Muscle layer of duodenum (tissue), 2 donors: Measurements from ENCODE around the gene PHLDA2.

Experiments used
- H3K27ac ChIP-seq: one replicate; pipeline ENCODE4 v1.7.0; 2013; ENCODE audit warnings: mild to moderate bottlenecking, low read length
- H3K27me3 ChIP-seq: one replicate; pipeline ENCODE4 v1.7.0; 2013; ENCODE audit warnings: low read depth, mild to moderate bottlenecking, control low read depth, low read length
- H3K36me3 ChIP-seq, 2 donors: one replicate each; pipeline ENCODE4 v1.7.0; 2013; ENCODE audit warnings: low read length in 2 of 2, control low read depth in 1 of 2, mild to moderate bottlenecking in 1 of 2; ENCODE audit not compliant: insufficient read depth in 2 of 2, control insufficient read depth in 1 of 2
- H3K4me1 ChIP-seq, 2 donors: one replicate each; pipeline ENCODE4 v1.7.0; 2013; ENCODE audit warnings: low read length in 2 of 2, mild to moderate bottlenecking in 2 of 2, control low read depth in 1 of 2, moderate library complexity in 1 of 2; ENCODE audit not compliant: insufficient read depth in 2 of 2, control insufficient read depth in 1 of 2
- H3K4me3 ChIP-seq, 2 donors: one replicate each; pipeline ENCODE4 v1.7.0; 2013; ENCODE audit warnings: low read length in 2 of 2, low read depth in 1 of 2, mild to moderate bottlenecking in 1 of 2
- H3K9me3 ChIP-seq, 2 donors: one replicate each; pipeline ENCODE4 v1.7.0; 2013; ENCODE audit warnings: low read length in 2 of 2, control low read depth in 1 of 2, mild to moderate bottlenecking in 1 of 2; ENCODE audit not compliant: control insufficient read depth in 1 of 2
- donor health status: healthy.

The PHLDA2 gene

DNA sequence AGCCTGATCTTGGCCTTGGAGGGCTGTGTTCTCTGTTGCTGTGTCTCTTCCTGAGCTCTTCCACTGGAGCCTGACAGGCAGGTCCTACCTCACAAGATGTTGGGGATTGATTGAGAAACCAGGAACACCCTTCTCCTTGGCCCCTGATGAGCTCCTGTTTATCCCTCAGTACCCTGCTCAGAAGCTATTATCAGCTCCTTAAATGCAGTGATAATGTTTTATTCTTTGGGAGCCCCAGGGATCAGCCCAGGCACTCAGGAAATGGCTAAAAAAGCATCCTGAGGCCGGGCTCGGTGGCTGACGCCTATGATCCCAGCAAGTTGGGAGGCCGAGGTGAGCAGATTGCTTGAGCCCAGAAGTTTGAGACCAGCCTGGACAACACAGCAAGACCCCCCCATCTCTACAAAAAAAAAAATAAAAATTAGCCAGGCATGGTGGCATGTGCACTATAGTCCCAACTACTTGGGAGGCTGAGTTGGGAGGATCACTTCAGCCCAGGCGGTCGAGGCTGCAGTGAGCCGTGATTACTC, 4.9 kb upstream of the PHLDA2 start:
- Histone ChIP-seq H3K36me3 (no peaks in the 10 kb centered on the region), H3K27me3 (no peaks in the 10 kb centered on the region), H3K27ac (no peak overlapping the region), H3K9me3 (peaks cover 0 to 8% of the 10 kb centered on the region in 2 donors), H3K4me1 (peaks cover 0 to 13% of the 10 kb centered on the region in 2 donors), H3K4me3 (no peak overlapping the region)

DNA sequence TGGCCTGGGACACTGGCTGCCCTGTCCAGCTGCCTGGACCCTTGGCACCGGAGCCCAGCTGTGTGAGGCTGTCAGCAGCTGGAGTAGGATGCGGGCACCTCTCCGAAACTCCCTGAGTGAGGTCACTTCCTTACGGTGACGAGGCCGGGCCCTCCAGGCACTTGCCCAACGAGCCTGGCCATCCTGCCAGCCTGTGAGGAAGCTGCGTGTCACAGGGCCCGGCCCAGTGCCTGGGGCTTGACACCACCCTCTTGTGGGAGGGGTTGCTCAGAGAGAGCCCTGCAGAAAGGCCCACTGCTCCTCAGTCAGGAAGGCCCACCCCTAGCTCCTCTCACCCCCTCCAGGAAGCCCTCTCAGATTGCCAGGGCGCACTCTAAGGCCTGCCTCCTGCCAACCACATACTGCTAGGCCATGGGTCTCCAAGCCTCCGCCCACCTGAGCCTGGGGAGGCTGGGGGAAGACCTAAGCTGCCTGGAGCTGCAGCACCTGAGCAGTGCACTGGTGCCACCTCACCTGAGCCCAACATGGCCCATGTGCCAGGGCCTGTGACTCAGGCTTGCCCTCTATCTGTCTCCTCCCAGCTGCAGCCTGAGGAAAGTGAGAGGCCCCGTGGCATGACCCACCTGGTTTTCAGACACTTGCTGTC, 4.3 kb upstream of the PHLDA2 start:
- no peaks in the 10 kb centered on the region for H3K36me3 ChIP-seq
- no peak overlapping the region for H3K4me3 ChIP-seq
- no peaks in the 10 kb centered on the region for H3K27me3 ChIP-seq
- H3K9me3 ChIP-seq: peaks cover 0 to 5% of the 10 kb centered on the region in 2 donors
- peaks cover 0 to 19% of the 10 kb centered on the region in 2 donors for H3K4me1 ChIP-seq
- no peak overlapping the region for H3K27ac ChIP-seq

DNA sequence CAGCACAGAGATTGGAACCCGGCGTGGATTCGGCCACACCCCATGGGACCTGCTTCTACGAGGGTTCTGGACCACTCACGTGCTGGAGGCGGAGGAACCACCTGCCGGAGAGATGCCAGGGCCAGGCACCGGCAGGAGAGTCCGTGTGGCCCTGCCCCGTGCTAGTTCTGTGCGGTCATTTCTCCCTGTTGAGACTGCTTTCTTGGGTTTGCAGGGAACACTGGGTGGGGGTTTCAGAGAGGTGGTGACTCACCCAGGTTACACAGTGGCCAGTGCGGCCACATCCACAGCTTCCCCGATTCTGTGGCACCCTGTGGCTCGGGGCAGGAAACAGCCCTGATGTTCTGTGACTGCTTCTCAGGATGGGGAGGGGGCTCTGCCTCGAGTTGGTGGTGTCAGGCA, 3.6 kb upstream of the PHLDA2 start:
- peaks cover 0 to 25% of the 10 kb centered on the region in 2 donors for H3K4me1 ChIP-seq
- no peak overlapping the region for H3K4me3 ChIP-seq
- no peak overlapping the region for H3K27ac ChIP-seq

DNA sequence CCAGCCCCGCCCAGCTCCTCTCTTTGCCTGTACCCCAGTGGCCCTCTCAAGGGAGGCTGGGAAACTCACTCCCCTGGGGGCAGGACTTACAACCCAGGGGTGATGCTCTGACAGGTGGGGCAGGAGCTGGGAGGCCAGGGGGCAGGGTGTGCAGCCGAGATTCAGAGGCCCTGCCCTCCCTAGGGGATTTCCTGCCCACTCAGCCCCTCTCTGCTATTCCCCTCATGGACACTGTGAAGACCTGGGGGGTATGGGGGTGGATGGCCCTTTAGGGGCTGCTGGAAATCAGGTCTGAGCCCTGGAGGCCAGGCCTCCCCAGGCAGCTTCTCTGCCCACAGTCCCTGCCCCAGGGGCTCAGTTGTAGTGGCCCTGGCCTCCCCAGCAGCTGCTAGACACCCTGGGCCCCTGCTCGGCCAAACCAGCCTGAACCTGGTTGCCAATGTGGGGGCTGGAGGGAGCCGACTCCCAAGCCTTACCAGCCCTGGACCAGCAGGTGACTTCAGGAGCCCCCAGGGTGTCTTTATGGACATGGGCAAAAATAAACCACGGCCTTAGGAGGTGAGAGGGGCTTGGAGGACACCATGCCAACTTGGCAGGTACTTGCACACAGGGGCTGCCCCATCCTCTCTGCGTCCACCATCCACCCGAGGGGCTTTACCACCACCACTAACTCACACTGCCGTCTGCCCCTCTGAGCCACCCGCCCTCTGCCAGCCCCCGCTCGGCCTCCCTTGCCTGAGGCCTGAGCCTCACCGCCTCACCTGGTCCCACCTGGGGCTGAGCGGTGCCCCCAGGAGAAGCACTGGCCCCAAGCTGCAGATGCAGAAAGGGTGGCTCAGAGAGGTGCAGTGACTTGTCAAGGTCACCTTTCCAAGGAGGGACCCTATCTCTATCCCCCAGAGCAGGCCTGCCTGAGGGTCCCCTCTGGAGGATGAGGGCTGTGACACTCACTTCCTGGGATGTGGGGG, 2.8 kb upstream of the PHLDA2 start:
- no peaks in the 10 kb centered on the region for H3K9me3 ChIP-seq
- H3K36me3 ChIP-seq: no peaks in the 10 kb centered on the region
- H3K4me3 ChIP-seq: no peak overlapping the region
- peaks cover 0 to 25% of the 10 kb centered on the region in 2 donors for H3K4me1 ChIP-seq
- H3K27ac ChIP-seq: no peak overlapping the region
- no peaks in the 10 kb centered on the region for H3K27me3 ChIP-seq

More for the DNA sequence above, 3.6 kb upstream of the PHLDA2 start:
- H3K9me3 ChIP-seq: peaks cover 0 to 4% of the 10 kb centered on the region in 2 donors
- H3K27me3 ChIP-seq: no peaks in the 10 kb centered on the region
- no peaks in the 10 kb centered on the region for H3K36me3 ChIP-seq

DNA sequence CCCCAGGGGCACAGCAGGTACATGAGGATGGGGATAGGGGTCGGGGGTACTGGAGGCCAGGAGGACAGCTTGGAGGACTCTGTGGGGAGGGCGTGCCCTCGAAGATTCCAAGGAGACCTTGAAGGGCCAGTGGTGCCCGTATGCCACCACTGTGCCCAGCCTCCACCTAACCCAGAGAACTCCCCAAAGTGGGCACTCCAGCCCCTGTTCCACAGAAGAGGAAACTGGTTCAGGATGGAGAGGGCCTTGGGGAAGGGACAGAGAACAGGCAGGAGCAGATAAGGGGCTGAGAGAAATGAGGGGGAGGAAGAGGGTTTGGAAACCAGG, 2.2 kb upstream of the PHLDA2 start:
- Histone ChIP-seq H3K4me3 (no peak overlapping the region), H3K4me1 (peaks cover 0 to 25% of the 10 kb centered on the region in 2 donors), H3K27me3 (no peaks in the 10 kb centered on the region), H3K9me3 (no peaks in the 10 kb centered on the region), H3K27ac (no peak overlapping the region), H3K36me3 (no peaks in the 10 kb centered on the region)

DNA sequence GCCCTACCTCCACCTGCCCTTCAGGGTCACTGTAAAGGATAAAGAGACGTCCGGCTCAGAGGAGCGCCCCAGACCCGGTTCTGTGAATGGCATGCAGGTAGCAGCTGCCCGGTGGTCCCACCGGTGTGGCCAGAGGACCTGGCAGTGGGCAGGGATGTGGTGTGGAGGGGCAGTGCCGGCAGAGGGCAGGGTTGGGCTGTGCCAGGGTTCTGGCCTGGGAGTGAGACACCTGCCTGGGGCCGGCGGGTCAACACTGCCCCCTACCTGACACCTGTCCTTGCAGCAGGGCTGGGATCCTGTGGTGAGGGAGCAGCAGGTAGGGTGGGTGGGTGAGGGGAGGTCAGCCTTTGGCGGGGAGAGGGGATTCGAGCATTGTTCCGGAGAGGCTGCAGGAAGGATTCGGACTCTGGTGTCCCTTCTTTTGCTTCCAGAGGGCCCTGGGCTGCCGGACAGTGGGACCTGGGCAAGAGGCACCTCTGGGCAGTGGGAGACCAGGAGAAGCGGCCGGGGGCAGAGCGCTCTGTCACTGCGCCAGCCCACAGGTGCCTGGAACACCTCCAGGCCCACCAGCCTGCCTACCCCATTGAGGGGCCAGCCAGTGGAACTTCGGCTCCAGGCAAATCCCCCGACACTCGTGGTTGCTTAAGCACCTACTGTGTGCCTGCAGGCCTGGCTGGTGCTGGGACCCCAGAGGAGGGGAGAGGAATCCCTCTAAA, 1.6 kb upstream of the PHLDA2 start:
- Histone ChIP-seq H3K36me3 (no peaks in the 10 kb centered on the region), H3K27me3 (no peaks in the 10 kb centered on the region), H3K4me1 (peaks cover 0 to 25% of the 10 kb centered on the region in 2 donors), H3K4me3 (peak overlapping the region; percentile 47 to 52), H3K27ac (peak overlapping the region; percentile 86), H3K9me3 (no peaks in the 10 kb centered on the region)

DNA sequence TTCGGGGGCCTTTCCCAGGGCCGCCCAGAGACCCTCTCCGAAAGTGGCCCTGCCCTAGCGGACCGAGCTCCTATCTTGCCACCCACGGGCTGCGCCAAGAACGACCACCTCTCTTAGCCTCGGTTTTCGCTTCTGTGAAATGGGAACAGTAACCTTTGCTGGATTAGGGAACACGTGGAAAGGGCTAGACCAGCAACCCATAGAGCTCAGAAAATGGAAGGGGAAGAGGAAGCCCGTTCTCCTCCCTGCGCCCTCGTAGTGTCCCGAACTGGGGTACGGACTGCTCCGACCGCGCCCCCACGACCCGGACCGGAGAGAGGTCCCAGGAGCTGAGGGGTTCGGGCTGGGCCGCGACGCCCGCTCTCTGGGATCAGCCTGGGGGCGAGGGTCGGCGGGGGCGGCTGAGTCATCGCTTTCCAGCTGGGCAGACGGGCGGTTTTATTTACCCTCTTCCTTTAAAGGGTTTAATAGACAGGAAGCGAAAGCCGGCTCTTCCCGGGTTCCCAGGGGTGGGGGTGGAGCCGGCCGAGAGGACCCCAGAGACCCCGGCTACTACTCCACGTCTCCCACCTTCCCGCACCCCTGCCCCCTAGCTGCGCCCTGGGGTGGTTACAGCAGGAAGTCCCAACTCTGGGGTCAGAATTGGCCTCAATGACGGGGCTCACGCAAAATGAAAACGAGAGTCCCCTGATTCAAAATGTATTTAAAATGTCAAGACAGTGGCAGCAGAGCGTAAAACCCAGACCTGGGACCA, 907 bp upstream of the PHLDA2 start:
- Histone ChIP-seq H3K9me3 (no peaks in the 10 kb centered on the region), H3K27me3 (no peaks in the 10 kb centered on the region), H3K27ac (peak overlapping the region; percentile 86)

DNA sequence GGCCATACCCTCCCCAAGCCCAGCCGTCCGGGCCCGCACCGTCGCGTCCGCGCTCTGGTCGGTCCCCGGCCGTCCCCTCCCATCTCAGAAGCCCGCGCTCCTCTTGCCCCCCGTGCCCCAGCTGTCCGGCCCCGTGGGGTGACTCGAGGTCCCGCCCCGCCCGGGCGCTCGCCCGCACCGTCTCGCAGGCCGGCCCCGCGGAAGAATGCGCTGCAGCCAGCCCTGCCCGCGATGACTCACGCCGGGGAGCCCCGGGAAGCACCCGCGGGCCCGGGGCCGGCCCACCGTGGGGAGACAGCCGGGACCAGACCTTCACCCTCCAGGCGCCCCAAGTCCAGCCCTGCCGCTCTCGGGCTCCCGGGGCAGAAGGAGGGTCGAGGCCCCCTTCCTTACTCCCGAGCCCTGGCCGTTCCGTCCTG, 320 bp upstream of the PHLDA2 start:
- Histone ChIP-seq H3K27me3 (no peaks in the 10 kb centered on the region), H3K9me3 (no peaks in the 10 kb centered on the region), H3K4me1 (peaks cover 0 to 25% of the 10 kb centered on the region in 2 donors), H3K36me3 (no peaks in the 10 kb centered on the region), H3K27ac (peak overlapping the region; percentile 67), H3K4me3 (peak overlapping the region; percentile 47 to 52)

More for the DNA sequence above, 907 bp upstream of the PHLDA2 start:
- H3K4me1 ChIP-seq: peaks cover 0 to 25% of the 10 kb centered on the region in 2 donors
- H3K36me3 ChIP-seq: no peaks in the 10 kb centered on the region
- H3K4me3 ChIP-seq: peak overlapping the region; percentile 47 to 52

DNA sequence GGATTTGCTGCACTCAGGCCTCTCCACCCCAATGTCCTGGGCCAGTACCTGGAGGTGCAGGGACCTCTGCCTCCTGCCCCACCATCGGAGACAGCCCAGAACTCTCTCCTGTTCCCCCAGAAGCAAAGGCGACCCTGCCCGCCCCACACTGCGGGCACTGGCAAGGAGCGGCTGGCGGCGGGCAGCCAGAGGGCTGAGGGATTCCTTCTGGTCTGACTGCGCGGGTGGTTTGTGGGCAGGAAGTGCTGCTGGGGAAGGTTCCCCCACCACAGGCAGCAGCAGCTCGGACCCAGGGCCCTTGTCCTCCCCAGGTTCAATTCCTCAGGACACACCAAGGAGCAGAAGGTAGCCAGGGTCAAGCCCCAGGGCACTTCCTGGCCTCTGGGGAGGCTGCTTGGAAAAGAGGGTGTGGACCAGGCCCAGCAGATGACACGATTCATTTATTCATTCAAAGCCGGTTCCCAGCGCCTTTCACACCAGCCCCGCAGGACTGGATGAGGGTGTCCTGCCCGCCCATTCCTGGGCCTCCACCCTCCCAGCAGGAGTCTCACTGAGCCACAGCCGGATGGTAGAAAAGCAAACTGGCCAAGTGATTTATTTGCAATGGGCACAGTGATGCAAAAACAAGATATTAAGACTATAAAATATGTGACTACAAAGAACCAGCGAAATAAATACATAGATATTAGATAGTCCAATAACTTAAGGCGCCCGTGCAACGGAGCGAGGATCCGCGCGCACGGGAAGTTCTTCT, 1.2 kb downstream of the PHLDA2 start:
- Histone ChIP-seq H3K27ac (no peak overlapping the region), H3K36me3 (no peaks in the 10 kb centered on the region), H3K9me3 (no peaks in the 10 kb centered on the region), H3K4me3 (peak overlapping the region; percentile 53 to 69), H3K4me1 (peaks cover 0 to 25% of the 10 kb centered on the region in 2 donors), H3K27me3 (no peaks in the 10 kb centered on the region)
